B cell (primary cell): ENCODE data around the gene RFPL4AL1.
"Not testable (repeated sequence)": the region's sequence is repeated elsewhere in the genome, so short reads cannot be mapped to it uniquely, and the experiment has no call there.

Experiments
- EZH2 ChIP-seq: IDR thresholded peaks from 2 replicates; pipeline ENCODE4 v1.6.1; 2012; ENCODE audit warnings: borderline replicate concordance, low read depth, mild to moderate bottlenecking, moderate library complexity, low read length; ENCODE audit not compliant: insufficient read depth, poor library complexity, severe bottlenecking
- TF ChIP-seq, protein P1 (sequence below): fragments of 200-600 bp; IDR thresholded peaks from one replicate; pipeline ENCODE4 v1.8.0; 2022; ENCODE audit warnings: antibody characterized with exemption, mild to moderate bottlenecking

DNA sequence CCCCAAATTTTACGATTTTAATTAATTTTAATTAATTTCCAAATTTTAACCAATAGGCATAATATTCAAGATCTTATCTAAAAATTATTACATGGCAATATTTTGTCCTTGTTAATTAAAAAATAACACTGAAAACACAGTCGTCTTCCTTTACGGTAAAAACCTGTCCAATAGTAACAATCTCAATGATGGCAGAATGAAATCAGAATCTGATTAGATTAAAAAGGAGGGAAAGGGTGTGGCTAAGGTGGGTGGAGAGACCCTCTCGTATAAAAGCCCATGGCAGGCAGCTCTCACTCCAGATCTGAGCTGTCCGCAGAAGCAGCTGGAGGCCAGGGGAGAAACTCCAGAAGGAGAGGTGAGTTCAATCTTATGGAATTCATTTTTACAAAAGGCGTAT, at the start of gene RFPL4AL1:
- TF ChIP-seq, protein P1, sequence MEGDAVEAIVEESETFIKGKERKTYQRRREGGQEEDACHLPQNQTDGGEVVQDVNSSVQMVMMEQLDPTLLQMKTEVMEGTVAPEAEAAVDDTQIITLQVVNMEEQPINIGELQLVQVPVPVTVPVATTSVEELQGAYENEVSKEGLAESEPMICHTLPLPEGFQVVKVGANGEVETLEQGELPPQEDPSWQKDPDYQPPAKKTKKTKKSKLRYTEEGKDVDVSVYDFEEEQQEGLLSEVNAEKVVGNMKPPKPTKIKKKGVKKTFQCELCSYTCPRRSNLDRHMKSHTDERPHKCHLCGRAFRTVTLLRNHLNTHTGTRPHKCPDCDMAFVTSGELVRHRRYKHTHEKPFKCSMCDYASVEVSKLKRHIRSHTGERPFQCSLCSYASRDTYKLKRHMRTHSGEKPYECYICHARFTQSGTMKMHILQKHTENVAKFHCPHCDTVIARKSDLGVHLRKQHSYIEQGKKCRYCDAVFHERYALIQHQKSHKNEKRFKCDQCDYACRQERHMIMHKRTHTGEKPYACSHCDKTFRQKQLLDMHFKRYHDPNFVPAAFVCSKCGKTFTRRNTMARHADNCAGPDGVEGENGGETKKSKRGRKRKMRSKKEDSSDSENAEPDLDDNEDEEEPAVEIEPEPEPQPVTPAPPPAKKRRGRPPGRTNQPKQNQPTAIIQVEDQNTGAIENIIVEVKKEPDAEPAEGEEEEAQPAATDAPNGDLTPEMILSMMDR, result not testable (repeated sequence)
- TF ChIP-seq EZH2, result not testable (repeated sequence)
